Ishikawa (cell line): ENCODE data around the gene RNF157.

Experiments used
- CEBPB ChIP-seq: IDR thresholded peaks from 2 replicates; pipeline ENCODE4 v1.6.1; 2012
- EGR1 ChIP-seq: IDR thresholded peaks from 2 replicates; pipeline ENCODE4 v1.6.1; 2012
- MAX ChIP-seq: IDR thresholded peaks from 2 replicates; pipeline ENCODE4 v1.6.1; 2012
- NFIC ChIP-seq: IDR thresholded peaks from 2 replicates; pipeline ENCODE4 v1.6.1; 2012
- TAF1 ChIP-seq: IDR thresholded peaks from 2 replicates; pipeline ENCODE4 v1.6.1; 2012; ENCODE audit warnings: low read depth, mild to moderate bottlenecking
- YY1 ChIP-seq: IDR thresholded peaks from 2 replicates; pipeline ENCODE4 v1.6.1; 2012; ENCODE audit warnings: low read depth

GRCh38 chr17:76204277-76204676 is 36.0 kb downstream of the RNF157 start:
- TF ChIP-seq MAX = no peak
- TF ChIP-seq YY1 = no peak
- TF ChIP-seq NFIC = no peak
- TF ChIP-seq EGR1 = no peak
- no peak for TF ChIP-seq TAF1
- TF ChIP-seq CEBPB = no peak
